Esophagus muscularis mucosa (tissue), 4 donors: ENCODE data around the gene CLSTN3. TPM values are rescaled to one million over a fixed set of nuclear protein-coding genes. Genes with fewer than 3 reads are reported as not detected.

Source experiments
- DNase-seq: peaks from one replicate; pipeline ENCODE4 v3.0.0-alpha.2; 2017; ENCODE audit errors: extremely low spot score
- H3K27ac ChIP-seq, 4 donors: fragments of 200-600 bp; sonication (generic); replicated peaks in 1 of 4; 1 replicate in 3 of 4; 2 replicates in 1 of 4; pipeline ENCODE4 v1.5.1; 2016 to 2019; ENCODE audit warnings: mild to moderate bottlenecking in 1 of 4
- H3K27me3 ChIP-seq, 4 donors: fragments of 200-600 bp; sonication (generic); one replicate each; pipeline versions ENCODE4 v1.5.1 to v1.6.0; 2016 to 2019
- H3K36me3 ChIP-seq, 4 donors: fragments of 200-600 bp; sonication (generic); one replicate each; pipeline ENCODE4 v1.5.1; 2016 to 2019
- H3K4me1 ChIP-seq, 4 donors: fragments of 200-600 bp; sonication (generic); one replicate each; pipeline ENCODE4 v1.5.1; 2016 to 2019
- H3K4me3 ChIP-seq, 4 donors: fragments of 200-600 bp; sonication (generic); 1 replicate in 2 of 4; 2 replicates in 2 of 4; pipeline ENCODE4 v1.5.1; 2016 to 2019; ENCODE audit warnings: mild to moderate bottlenecking in 4 of 4, moderate library complexity in 1 of 4
- H3K9me3 ChIP-seq, 4 donors: fragments of 200-600 bp; sonication (generic); 1 replicate in 3 of 4; 2 replicates in 1 of 4; pipeline ENCODE4 v1.5.1; 2016 to 2019
- CTCF ChIP-seq, 3 experiments: fragments of 200-600 bp in 2 of 3; fragments of 450-650 bp in 1 of 3; sonication (generic) in 2 of 3; IDR thresholded peaks; one replicate each; pipeline ENCODE4 v1.5.1; 2017 to 2019; ENCODE audit warnings: antibody characterized with exemption in 3 of 3, mild to moderate bottlenecking in 2 of 3, moderate library complexity in 1 of 3
- EP300 ChIP-seq: sonication (generic); formaldehyde crosslinking; IDR thresholded peaks from one replicate; pipeline ENCODE4 v1.6.1; 2017; ENCODE audit warnings: antibody characterized with exemption
- POLR2A ChIP-seq: fragments of 450-650 bp; IDR thresholded peaks from one replicate; pipeline ENCODE4 v1.6.1; 2017; ENCODE audit warnings: antibody characterized with exemption, moderate library complexity, mild to moderate bottlenecking, low read depth
- POLR2AphosphoS5 ChIP-seq, 2 donors: sonication (generic); formaldehyde crosslinking; IDR thresholded peaks; one replicate each; pipeline ENCODE4 v1.6.1; 2017; ENCODE audit warnings: antibody characterized with exemption in 2 of 2
- WGBS: methylation state at CpG from one replicate; pipeline ENCODE4 v1.1.5; 2018; 5-methylcytosine and 5-hydroxymethylcytosine counted together
- intact Hi-C: fragments of 100-400 bp; cut with DNase I; formaldehyde crosslinking; loops from one replicate; pipeline ENCODE4 v1.15.1; 2023
- total RNA-seq, 4 donors: library from RNA; depleted of rRNA; stranded (reverse); fragments of >200 nt; gene quantifications; one replicate each; pipeline versions ENCODE4 v1.1.0 to v1.2.1, GENCODE V29; 2016

CLSTN3 gene
- total RNA-seq, 4 donors from 2014 or later: 9.6 to 25.6 (median 19.3) TPM

GRCh38 chr12:7112041-7112440, 18.1 kb upstream of the CLSTN3 start:
- Histone ChIP-seq H3K27me3 (no peaks in the 10 kb centered on the region), H3K36me3 (peaks cover 0 to 22% (median under 1%) of the 10 kb centered on the region in 4 donors), H3K27ac (peak overlapping the region in 3 of 4 donors; percentile 28 to 41 (median 35)), H3K9me3 (no peaks in the 10 kb centered on the region), H3K4me1 (peaks cover 15 to 49% (median 44%) of the 10 kb centered on the region in 4 donors), H3K4me3 (no peak overlapping the region)
- DNase-seq: no peak
- intact Hi-C loops: loop anchor here (5.0 kb wide), 2 partner anchors 165 to 240 kb away; partner anchors contain the start of gene SPSB2
- WGBS: 68% methylated on average over 4 of the region's 4 CpGs
- TF ChIP-seq POLR2A (no peak), POLR2AphosphoS5 (IDR thresholded peaks at IDR 0.05) (no peak), EP300 (no peak), CTCF (IDR thresholded peaks at IDR 0.05) (no peak)

GRCh38 chr12:7113389-7113871, 16.7 kb upstream of the CLSTN3 start:
- Histone ChIP-seq H3K4me1 (peaks cover 8 to 38% (median 33%) of the 10 kb centered on the region in 4 donors), H3K27me3 (no peaks in the 10 kb centered on the region), H3K9me3 (no peaks in the 10 kb centered on the region), H3K36me3 (peaks cover 0 to 33% (median 3%) of the 10 kb centered on the region in 4 donors), H3K27ac (no peak overlapping the region), H3K4me3 (no peak overlapping the region)
- DNase-seq: no peak
- WGBS: 46% methylated on average over 3 of the region's 5 CpGs
- peak; percentile 85 to 89 (median 87) for TF ChIP-seq CTCF (IDR thresholded peaks at IDR 0.05)
- peak; percentile 10 to 11 for TF ChIP-seq POLR2AphosphoS5 (IDR thresholded peaks at IDR 0.05)
- TF ChIP-seq POLR2A: no peak
- no peak for TF ChIP-seq EP300
- intact Hi-C loops: loop anchor here (5.0 kb wide), 2 partner anchors 166 to 241 kb away; partner anchors contain the start of gene SPSB2

GRCh38 chr12:7114008-7114407, 16.2 kb upstream of the CLSTN3 start:
- TF ChIP-seq CTCF (IDR thresholded peaks at IDR 0.05): no peak
- TF ChIP-seq POLR2AphosphoS5 (IDR thresholded peaks at IDR 0.05): no peak
- TF ChIP-seq POLR2A: no peak
- TF ChIP-seq EP300: no peak
- DNase-seq: no peak
- Histone ChIP-seq H3K4me3 (no peak overlapping the region), H3K4me1 (peaks cover 8 to 38% (median 33%) of the 10 kb centered on the region in 4 donors), H3K36me3 (peaks cover 0 to 33% (median 3%) of the 10 kb centered on the region in 4 donors), H3K9me3 (no peaks in the 10 kb centered on the region), H3K27me3 (no peaks in the 10 kb centered on the region), H3K27ac (no peak overlapping the region)
- WGBS: 89% methylated on average over 11 of the region's 11 CpGs
- intact Hi-C loops: loop anchor here (5.0 kb wide), 2 partner anchors 167 to 242 kb away; partner anchors contain the start of gene SPSB2

- H3K27ac ChIP-seq: no peak overlapping the region
- TF ChIP-seq POLR2A (no peak), EP300 (no peak), CTCF (IDR thresholded peaks at IDR 0.05) (no peak), POLR2AphosphoS5 (IDR thresholded peaks at IDR 0.05) (no peak)
- H3K27me3 ChIP-seq: no peaks in the 10 kb centered on the region
- 91% methylated on average over 6 of the region's 6 CpGs for WGBS
- intact Hi-C loops: loop anchor here (5.0 kb wide), 2 partner anchors 168 to 243 kb away; partner anchors contain the start of gene SPSB2
- H3K4me1 ChIP-seq: peaks cover under 1 to 31% (median 26%) of the 10 kb centered on the region in 4 donors
- H3K36me3 ChIP-seq: peaks cover 0 to 33% (median 3%) of the 10 kb centered on the region in 4 donors
- no peaks in the 10 kb centered on the region for H3K9me3 ChIP-seq
- DNase-seq: no peak
- H3K4me3 ChIP-seq: no peak overlapping the region
These were observed 15.3 kb upstream of the CLSTN3 start for GRCh38 chr12:7114851-7115250.
